ENCODE measurements around the gene HMGB3.

- TF ChIP-seq POLR2A (IDR thresholded peaks at IDR 0.05), result no peak
- TF ChIP-seq CTCF (IDR thresholded peaks at IDR 0.05), result no peak
These were observed 510 bp downstream of the HMGB3 start for GRCh38 chrX:150983521-150984168.
